ENCODE results near the gene MYO16. TPM values are rescaled to one million over a fixed set of nuclear protein-coding genes. Genes with fewer than 3 reads are reported as not detected.
"Not testable (repeated sequence)": the region's sequence is repeated elsewhere in the genome, so short reads cannot be mapped to it uniquely, and the experiment has no call there.

The MYO16 gene
- total RNA-seq, 2 experiments from 2014 or later: not detected

DNA sequence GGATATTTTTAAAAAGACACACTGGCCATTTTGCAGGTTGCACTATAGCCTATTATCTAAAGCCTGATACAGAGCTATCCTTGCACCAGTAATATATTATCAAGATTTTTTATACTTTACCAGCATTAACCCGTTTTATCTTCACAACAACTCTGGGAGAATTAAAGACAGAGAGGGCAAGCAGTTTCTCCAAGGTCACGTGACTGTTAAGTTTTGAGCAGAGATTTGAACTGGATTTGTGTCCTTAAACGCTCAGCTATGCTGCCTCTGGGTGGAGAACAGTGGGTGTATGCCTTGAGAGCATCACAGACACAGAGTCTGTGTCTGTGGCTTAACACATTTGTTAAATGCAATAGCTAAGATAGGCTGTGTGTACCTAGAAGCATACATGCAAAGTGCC lies 147.2 kb downstream of the MYO16 start:
- POLR2A ChIA-PET: no interaction called here
- no peaks in the 10 kb centered on the region for H3K27me3 Mint-ChIP-seq
- H3K9me3 Mint-ChIP-seq: no peaks in the 10 kb centered on the region
- CTCF ChIA-PET: no interaction called here
- H3K4me3 Mint-ChIP-seq: no peak overlapping the region
- H3K27ac Mint-ChIP-seq: no peak overlapping the region
- H3K36me3 Mint-ChIP-seq (ENCODE audit: low read depth): no peaks in the 10 kb centered on the region
- no peak for DNase-seq
- H3K4me1 Mint-ChIP-seq: no peaks in the 10 kb centered on the region

GRCh38 chr13:108777421-108778420 lies 148.3 kb downstream of the MYO16 start:
- H3K27ac Mint-ChIP-seq: no peak overlapping the region
- no peaks in the 10 kb centered on the region for H3K27me3 Mint-ChIP-seq
- no peaks in the 10 kb centered on the region for H3K36me3 Mint-ChIP-seq (ENCODE audit: low read depth)
- peaks cover 2% of the 10 kb centered on the region for H3K9me3 Mint-ChIP-seq
- CTCF ChIA-PET: no interaction called here
- no peak overlapping the region for H3K4me3 Mint-ChIP-seq
- POLR2A ChIA-PET: no interaction called here
- H3K4me1 Mint-ChIP-seq: no peaks in the 10 kb centered on the region
- DNase-seq: no peak

DNA sequence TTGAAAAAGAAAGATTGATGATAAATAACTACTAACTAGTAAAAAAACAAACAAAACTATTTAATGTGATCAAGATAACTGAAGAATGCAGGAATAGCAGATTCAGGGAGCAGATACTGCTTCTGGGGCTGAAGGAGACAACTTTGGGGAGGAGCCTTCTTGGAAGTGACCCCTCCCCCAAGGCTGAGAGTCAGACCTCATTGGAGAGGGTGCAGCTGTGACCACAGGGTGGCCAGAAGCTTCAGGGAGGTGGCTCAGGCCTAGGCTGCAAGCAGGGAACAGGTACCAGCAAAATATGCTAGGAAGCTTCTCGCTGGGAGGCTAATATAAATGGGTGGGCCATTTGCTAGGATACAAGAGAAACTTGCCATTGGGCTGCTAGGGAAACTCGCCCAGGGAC lies 149.9 kb downstream of the MYO16 start:
- Mint-ChIP-seq H3K4me3 (no peak overlapping the region), H3K36me3 (ENCODE audit: low read depth) (no peaks in the 10 kb centered on the region), H3K27ac (no peak overlapping the region), H3K27me3 (no peaks in the 10 kb centered on the region), H3K9me3 (peaks cover 2% of the 10 kb centered on the region), H3K4me1 (no peaks in the 10 kb centered on the region)
- POLR2A ChIA-PET: no interaction called here
- CTCF ChIA-PET: no interaction called here
- DNase-seq: no peak

DNA sequence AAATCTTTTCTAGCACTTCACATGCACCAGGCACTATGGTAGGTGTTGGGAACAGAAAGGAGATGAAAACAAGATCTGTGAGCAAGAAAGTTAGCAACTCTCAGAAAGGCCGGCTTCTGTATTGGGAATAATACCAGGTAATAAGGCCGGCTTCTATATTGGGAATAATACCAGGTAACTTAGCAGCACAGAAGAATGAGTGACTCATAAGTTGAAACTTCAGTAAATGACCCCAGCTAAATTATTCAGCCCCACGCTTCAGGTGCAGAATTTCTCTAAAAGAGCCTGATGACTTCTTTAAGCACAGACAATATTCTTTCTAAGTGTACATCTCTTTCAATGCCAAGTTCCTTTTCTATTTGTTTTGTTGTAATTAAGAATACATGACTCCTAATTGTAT lies 151.3 kb downstream of the MYO16 start:
- Mint-ChIP-seq H3K36me3 (ENCODE audit: low read depth) (no peaks in the 10 kb centered on the region), H3K27ac (no peak overlapping the region), H3K4me1 (no peaks in the 10 kb centered on the region), H3K4me3 (no peak overlapping the region), H3K27me3 (no peaks in the 10 kb centered on the region), H3K9me3 (peaks cover 2% of the 10 kb centered on the region)
- DNase-seq: no peak
- POLR2A ChIA-PET: no interaction called here
- CTCF ChIA-PET: interaction anchor here (0.6 kb wide), 1 partner anchor 169 kb away, joined by 3 read pairs; no protein-coding TSS in a partner anchor

DNA sequence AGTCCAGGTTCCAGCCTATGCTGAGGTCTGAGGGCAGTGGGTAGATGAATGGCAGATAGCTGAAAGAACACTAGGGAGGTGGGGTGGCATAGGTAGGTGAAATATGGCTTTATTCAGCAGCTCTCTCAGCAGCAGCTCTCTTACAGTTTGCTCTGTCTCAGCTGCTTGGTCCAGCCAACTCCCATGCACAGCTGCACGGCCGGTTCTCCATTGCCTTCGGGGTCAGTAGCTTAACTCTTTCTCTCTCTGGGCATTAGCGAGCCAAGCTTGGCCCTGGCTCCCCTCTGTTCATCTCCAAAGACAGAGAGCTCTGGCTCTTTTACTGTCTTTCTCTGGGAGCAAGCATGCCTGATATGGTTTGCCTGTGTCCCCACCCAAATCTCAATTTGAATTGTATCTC lies 151.9 kb downstream of the MYO16 start:
- Mint-ChIP-seq H3K9me3 (peaks cover 2% of the 10 kb centered on the region), H3K27me3 (no peaks in the 10 kb centered on the region), H3K36me3 (ENCODE audit: low read depth) (no peaks in the 10 kb centered on the region), H3K4me3 (no peak overlapping the region), H3K27ac (no peak overlapping the region), H3K4me1 (no peaks in the 10 kb centered on the region)
- no peak for DNase-seq
- ChIA-PET POLR2A (no interaction called here), CTCF (no interaction called here)

GRCh38 chr13:108782480-108782879 lies 153.1 kb downstream of the MYO16 start:
- POLR2A ChIA-PET; CTCF ChIA-PET; H3K36me3 Mint-ChIP-seq (ENCODE audit: low read depth); H3K27ac Mint-ChIP-seq; H3K4me3 Mint-ChIP-seq; H3K9me3 Mint-ChIP-seq; H3K4me1 Mint-ChIP-seq; H3K27me3 Mint-ChIP-seq; DNase-seq: not testable (repeated sequence)

GRCh38 chr13:108785844-108786243 lies 156.4 kb downstream of the MYO16 start:
- H3K4me3 Mint-ChIP-seq: no peak overlapping the region
- H3K4me1 Mint-ChIP-seq: no peaks in the 10 kb centered on the region
- CTCF ChIA-PET: no interaction called here
- no peak overlapping the region for H3K27ac Mint-ChIP-seq
- no peaks in the 10 kb centered on the region for H3K36me3 Mint-ChIP-seq (ENCODE audit: low read depth)
- POLR2A ChIA-PET: no interaction called here
- H3K9me3 Mint-ChIP-seq: peaks cover 2% of the 10 kb centered on the region
- DNase-seq: no peak
- no peaks in the 10 kb centered on the region for H3K27me3 Mint-ChIP-seq

DNA sequence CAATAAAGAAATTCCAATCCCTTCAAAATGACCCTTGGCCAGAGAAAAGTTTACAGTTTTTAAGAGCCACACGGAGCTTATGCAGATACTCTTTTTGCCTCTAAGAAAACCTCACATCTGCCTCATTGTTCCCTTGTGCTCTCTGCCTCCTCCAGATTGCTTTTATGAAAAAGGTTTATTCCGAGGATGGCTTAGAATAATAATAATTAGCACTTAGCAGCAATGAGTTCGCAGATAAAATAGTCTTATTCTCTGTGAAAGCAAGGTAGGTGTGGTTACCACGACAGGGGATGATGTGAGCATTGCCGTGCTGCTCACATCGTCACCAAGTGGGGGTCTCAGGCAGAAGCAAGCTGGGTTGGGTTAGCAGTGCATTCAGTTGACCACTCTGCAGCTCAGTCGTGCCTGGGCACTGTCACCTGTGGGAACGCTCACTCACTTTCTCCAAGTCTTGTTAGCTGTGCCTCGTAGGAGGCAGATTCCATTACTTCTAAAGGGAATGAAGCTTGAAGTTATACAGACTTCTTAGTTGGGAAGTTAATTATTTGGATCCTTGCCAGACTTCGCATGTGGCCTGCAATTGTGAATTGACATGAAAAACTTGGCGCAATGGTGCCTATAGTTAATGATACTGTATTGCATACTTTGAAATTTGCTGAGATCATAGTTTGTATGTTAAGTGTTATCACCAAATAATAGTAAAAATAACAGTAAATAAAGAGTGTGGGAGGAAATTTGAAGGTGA lies 157.2 kb downstream of the MYO16 start:
- H3K27ac Mint-ChIP-seq: no peak overlapping the region
- H3K9me3 Mint-ChIP-seq: peaks cover 2% of the 10 kb centered on the region
- POLR2A ChIA-PET: no interaction called here
- CTCF ChIA-PET: no interaction called here
- no peak for DNase-seq
- H3K36me3 Mint-ChIP-seq (ENCODE audit: low read depth): no peaks in the 10 kb centered on the region
- no peaks in the 10 kb centered on the region for H3K27me3 Mint-ChIP-seq
- H3K4me1 Mint-ChIP-seq: no peaks in the 10 kb centered on the region
- H3K4me3 Mint-ChIP-seq: no peak overlapping the region

- Mint-ChIP-seq H3K4me1 (no peaks in the 10 kb centered on the region), H3K27me3 (no peaks in the 10 kb centered on the region), H3K27ac (no peak overlapping the region), H3K4me3 (no peak overlapping the region), H3K9me3 (no peaks in the 10 kb centered on the region), H3K36me3 (ENCODE audit: low read depth) (no peaks in the 10 kb centered on the region)
- no peak for DNase-seq
- ChIA-PET POLR2A (no interaction called here), CTCF (no interaction called here)
These were observed 158.4 kb downstream of the MYO16 start for GRCh38 chr13:108787700-108788414.

DNA sequence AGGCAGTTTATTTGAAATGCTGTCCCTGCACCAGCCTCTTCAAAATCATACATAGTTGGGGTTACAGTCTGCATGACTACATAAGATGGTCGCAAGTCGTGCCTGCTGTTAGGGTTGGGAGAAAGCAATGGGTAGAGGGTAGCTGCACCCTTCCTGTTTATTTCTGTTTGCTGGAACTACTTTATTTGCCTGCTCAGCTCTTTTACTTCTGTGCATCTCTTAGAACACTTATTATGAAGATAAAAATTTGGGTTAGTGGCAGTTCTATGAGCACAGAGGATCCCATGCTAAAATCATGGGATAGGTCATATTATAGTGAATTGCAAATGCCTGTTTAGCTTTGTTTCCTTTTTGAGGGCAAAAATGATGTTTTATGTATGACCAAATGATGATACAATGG lies 160.1 kb downstream of the MYO16 start:
- H3K27me3 Mint-ChIP-seq: no peaks in the 10 kb centered on the region
- POLR2A ChIA-PET: no interaction called here
- no peak overlapping the region for H3K4me3 Mint-ChIP-seq
- H3K9me3 Mint-ChIP-seq: no peaks in the 10 kb centered on the region
- H3K36me3 Mint-ChIP-seq (ENCODE audit: low read depth): no peaks in the 10 kb centered on the region
- no peak overlapping the region for H3K27ac Mint-ChIP-seq
- no peak for DNase-seq
- no peaks in the 10 kb centered on the region for H3K4me1 Mint-ChIP-seq
- CTCF ChIA-PET: no interaction called here

- Mint-ChIP-seq H3K4me1 (no peaks in the 10 kb centered on the region), H3K9me3 (no peaks in the 10 kb centered on the region), H3K27me3 (no peaks in the 10 kb centered on the region), H3K27ac (no peak overlapping the region), H3K4me3 (no peak overlapping the region), H3K36me3 (ENCODE audit: low read depth) (no peaks in the 10 kb centered on the region)
- DNase-seq: no peak
- ChIA-PET POLR2A (no interaction called here), CTCF (no interaction called here)
These were observed 166.4 kb downstream of the MYO16 start for GRCh38 chr13:108795841-108796240.

- Mint-ChIP-seq H3K27ac (no peak overlapping the region), H3K27me3 (no peaks in the 10 kb centered on the region), H3K4me3 (no peak overlapping the region), H3K9me3 (no peaks in the 10 kb centered on the region), H3K36me3 (ENCODE audit: low read depth) (no peaks in the 10 kb centered on the region), H3K4me1 (no peaks in the 10 kb centered on the region)
- POLR2A ChIA-PET: no interaction called here
- CTCF ChIA-PET: no interaction called here
- no peak for DNase-seq
These were observed 167.9 kb downstream of the MYO16 start for GRCh38 chr13:108797354-108797753.

- no peaks in the 10 kb centered on the region for H3K36me3 Mint-ChIP-seq (ENCODE audit: low read depth)
- ChIA-PET POLR2A (no interaction called here), CTCF (no interaction called here)
- no peak overlapping the region for H3K4me3 Mint-ChIP-seq
- H3K27ac Mint-ChIP-seq: no peak overlapping the region
- no peak for DNase-seq
- no peaks in the 10 kb centered on the region for H3K27me3 Mint-ChIP-seq
- no peaks in the 10 kb centered on the region for H3K9me3 Mint-ChIP-seq
- H3K4me1 Mint-ChIP-seq: no peaks in the 10 kb centered on the region
These were observed 178.4 kb downstream of the MYO16 start for GRCh38 chr13:108807841-108808240.
